Stomach (tissue), 9 donors: ENCODE data around the gene TRMT10C. TPM values are rescaled to one million over a fixed set of nuclear protein-coding genes. Genes with fewer than 3 reads are reported as not detected.

ENCODE experiments used
- DNase-seq, 2 donors: peaks; one replicate each; pipeline versions ENCODE4 v3.0.0 to v3.0.0-alpha.2; 2013 to 2019
- H3K27ac ChIP-seq, 5 donors: fragments of 200-600 bp in 4 of 5; sonication (generic) in 4 of 5; one replicate each; pipeline ENCODE4 v1.5.1; 2013 to 2019; ENCODE audit warnings: mild to moderate bottlenecking in 1 of 5, moderate library complexity in 1 of 5
- H3K27me3 ChIP-seq, 3 donors: fragments of 200-600 bp; sonication (generic); one replicate each; pipeline ENCODE4 v1.5.1; 2017 to 2019; ENCODE audit warnings: mixed run types in 1 of 3
- H3K36me3 ChIP-seq, 4 donors: fragments of 200-600 bp; sonication (generic); 1 replicate in 3 of 4; 2 replicates in 1 of 4; pipeline ENCODE4 v1.5.1; 2016 to 2019
- H3K4me1 ChIP-seq, 4 donors: fragments of 200-600 bp; sonication (generic); one replicate each; pipeline ENCODE4 v1.5.1; 2016 to 2019
- H3K4me3 ChIP-seq, 4 donors: fragments of 200-600 bp; sonication (generic) in 3 of 4; one replicate each; pipeline ENCODE4 v1.5.1; 2016 to 2019; ENCODE audit warnings: mild to moderate bottlenecking in 1 of 4
- H3K9me3 ChIP-seq, 4 donors: fragments of 200-600 bp; sonication (generic); one replicate each; pipeline ENCODE4 v1.5.1; 2016 to 2019
- CTCF ChIP-seq, 7 experiments: fragments of 450-650 bp in 4 of 7; fragments of 200-600 bp in 3 of 7; sonication (generic) in 3 of 7; IDR thresholded peaks; one replicate each; pipeline ENCODE4 v1.5.1; 2016 to 2019; ENCODE audit warnings: antibody characterized with exemption in 7 of 7, control low read depth in 2 of 7, mild to moderate bottlenecking in 1 of 7
- EP300 ChIP-seq: sonication (generic); formaldehyde crosslinking; IDR thresholded peaks from one replicate; pipeline ENCODE4 v1.6.1; 2017; ENCODE audit warnings: antibody characterized with exemption
- POLR2A ChIP-seq, 4 donors: fragments of 450-650 bp; IDR thresholded peaks; one replicate each; pipeline ENCODE4 v1.6.1; 2016; ENCODE audit warnings: antibody characterized with exemption in 4 of 4, control low read depth in 2 of 4, mild to moderate bottlenecking in 1 of 4, moderate library complexity in 1 of 4
- POLR2AphosphoS5 ChIP-seq, 3 donors: sonication (generic); formaldehyde crosslinking; IDR thresholded peaks; one replicate each; pipeline ENCODE4 v1.6.1; 2016; ENCODE audit warnings: antibody characterized with exemption in 3 of 3
- WGBS, 5 donors: extraction: QIAGEN DNeasy Blood & Tissue Kit in 3 of 5; methylation state at CpG; one replicate each; pipeline versions ENCODE4 v1.1.5 to v1.1.7; 2013 to 2018; 5-methylcytosine and 5-hydroxymethylcytosine counted together
- intact Hi-C: fragments of 100-400 bp; cut with DNase I; formaldehyde crosslinking; loops from one replicate; pipeline ENCODE4 v1.15.1; 2023; ENCODE audit warnings: low total_unique reads
- polyA plus RNA-seq, 3 donors: library from polyadenylated mRNA; stranded (reverse); fragments of 200-250 nt; gene quantifications; one replicate each; pipeline ENCODE4 v1.2.3, GENCODE V29; 2013
- total RNA-seq, 5 donors: library from RNA; depleted of rRNA; stranded (reverse); fragments of >200 nt; gene quantifications; one replicate each; pipeline versions ENCODE4 v1.1.0 to v1.2.3, GENCODE V29; 2014 to 2016
- donor health status: healthy with polysubstance abuse.
- donor health status: Bipolar disorder and iron deficiency.
- donor health status: healthy.

TRMT10C gene
- total and polyA plus RNA-seq, 8 donors: 1.4 to 33.6 (median 14.2) TPM

- WGBS, 5 donors: 52 to 60% (median 57%) methylated on average over 3 of the region's 3 CpGs
- Histone ChIP-seq H3K36me3 (no peaks in the 10 kb centered on the region), H3K27me3 (peaks cover 0 to 46% (median 0%) of the 10 kb centered on the region in 3 donors), H3K4me1 (peaks cover 0 to 3% (median 0%) of the 10 kb centered on the region in 4 donors), H3K4me3 (no peak overlapping the region), H3K9me3 (no peaks in the 10 kb centered on the region), H3K27ac (no peak overlapping the region)
- DNase-seq: no peak
- TF ChIP-seq POLR2A (IDR thresholded peaks at IDR 0.05) (no peak), EP300 (no peak), POLR2AphosphoS5 (IDR thresholded peaks at IDR 0.05) (no peak), CTCF (IDR thresholded peaks at IDR 0.05) (no peak)
- intact Hi-C loops: no loop called here
These were observed 5.6 kb upstream of the TRMT10C start for GRCh38 chr3:101556064-101556463.

GRCh38 chr3:101567528-101568317, 6.1 kb downstream of the TRMT10C start:
- intact Hi-C loops: no loop called here
- no peak overlapping the region for H3K4me3 ChIP-seq
- H3K36me3 ChIP-seq: peaks cover 14 to 35% (median 31%) of the 10 kb centered on the region in 4 donors

GRCh38 chr3:101571028-101571895, 9.6 kb downstream of the TRMT10C start:
- Histone ChIP-seq H3K27ac (no peak overlapping the region), H3K4me3 (no peak overlapping the region), H3K36me3 (peaks cover 7 to 15% (median 14%) of the 10 kb centered on the region in 4 donors), H3K9me3 (no peaks in the 10 kb centered on the region), H3K4me1 (peaks cover 19 to 26% (median 23%) of the 10 kb centered on the region in 4 donors), H3K27me3 (no peaks in the 10 kb centered on the region)
- no peak for TF ChIP-seq CTCF (IDR thresholded peaks at IDR 0.05)
- TF ChIP-seq POLR2AphosphoS5 (IDR thresholded peaks at IDR 0.05): no peak
- no peak for TF ChIP-seq POLR2A (IDR thresholded peaks at IDR 0.05)
- no peak for TF ChIP-seq EP300
- DNase-seq: peak in 1 of 2 donors; percentile 11
- intact Hi-C loops: loop anchor here (10.0 kb wide), 1 partner anchor 104 kb away; the partner anchor contains the start of gene ZBTB11
- 62 to 71% (median 65%) methylated on average over 9 of the region's 9 CpGs for WGBS, 5 donors

More at GRCh38 chr3:101567528-101568317, 6.1 kb downstream of the TRMT10C start:
- no peak overlapping the region for H3K27ac ChIP-seq
- no peaks in the 10 kb centered on the region for H3K27me3 ChIP-seq
- TF ChIP-seq POLR2AphosphoS5 (IDR thresholded peaks at IDR 0.05) (no peak), POLR2A (IDR thresholded peaks at IDR 0.05) (no peak), CTCF (IDR thresholded peaks at IDR 0.05) (no peak), EP300 (no peak)
- WGBS, 5 donors: 80 to 89% (median 86%) methylated on average over 6 of the region's 6 CpGs
- DNase-seq: no peak
- H3K9me3 ChIP-seq: no peaks in the 10 kb centered on the region
- peaks cover 8 to 28% (median 13%) of the 10 kb centered on the region in 4 donors for H3K4me1 ChIP-seq
